NB4 (cell line): ENCODE data around the gene KRT80.

Source experiments
- CTCF ChIP-seq: IDR thresholded peaks from one replicate; pipeline ENCODE4 v1.5.1; 2012; ENCODE audit warnings: low read depth, low read length
- MAX ChIP-seq: IDR thresholded peaks from 2 replicates; pipeline ENCODE4 v1.6.1; 2011; ENCODE audit warnings: low read depth, low read length
- MYC ChIP-seq: IDR thresholded peaks from 2 replicates; pipeline ENCODE4 v1.6.1; 2011; ENCODE audit warnings: low read depth, low read length
- POLR2A ChIP-seq: IDR thresholded peaks from 2 replicates; pipeline ENCODE4 v1.6.1; 2011; ENCODE audit warnings: mild to moderate bottlenecking; ENCODE audit not compliant: insufficient read length; ENCODE audit errors: extremely low read depth

GRCh38 chr12:52200781-52201450, 9.1 kb upstream of the KRT80 start:
- TF ChIP-seq CTCF (no peak), MYC (no peak), POLR2A (no peak), MAX (no peak)
